ENCODE results near the gene DEPDC4. TPM values are rescaled to one million over a fixed set of nuclear protein-coding genes. Genes with fewer than 3 reads are reported as not detected.

DEPDC4 gene
- polyA plus RNA-seq, 1 donor from 2014 or later = 1.2 TPM

GRCh38 chr12:100213016-100213891 is 53.6 kb downstream of the DEPDC4 start:
- no peak overlapping the region for H3K27ac ChIP-seq (ENCODE audit: low read length)
- H3K4me2 ChIP-seq (ENCODE audit: low read length) = no peak overlapping the region
- no peak overlapping the region for H3K4me3 ChIP-seq (ENCODE audit: low read length)
- TF ChIP-seq RAD21 (conservative IDR thresholded peaks at IDR 0.05) (no peak), POLR2AphosphoS5 (IDR thresholded peaks at IDR 0.05) (no peak), MXI1 (conservative IDR thresholded peaks at IDR 0.05; ENCODE audit: poor library complexity, severe bottlenecking) (no peak), CTCF (IDR thresholded peaks at IDR 0.05; ENCODE audit: poor library complexity, severe bottlenecking) (no peak), SMC3 (conservative IDR thresholded peaks at IDR 0.05; ENCODE audit: poor library complexity) (no peak), EP300 (conservative IDR thresholded peaks at IDR 0.05; ENCODE audit: poor library complexity, severe bottlenecking) (no peak), EZH2 (IDR thresholded peaks at IDR 0.05; ENCODE audit: borderline replicate concordance, insufficient read depth, low read length, poor library complexity, severe bottlenecking) (no peak), REST (IDR thresholded peaks at IDR 0.05; ENCODE audit: borderline replicate concordance) (no peak), TAF1 (IDR thresholded peaks at IDR 0.05; ENCODE audit: low read depth) (no peak)
- peaks cover 11% of the 10 kb centered on the region for H3K36me3 ChIP-seq (ENCODE audit: insufficient read depth, low read length)
- no peak overlapping the region for H3K9ac ChIP-seq (ENCODE audit: low read length)
- H3K9me2 ChIP-seq (ENCODE audit: insufficient read depth, low read length) = no peaks in the 10 kb centered on the region
- no peaks in the 10 kb centered on the region for H3K27me3 ChIP-seq (ENCODE audit: insufficient read depth, low read depth, low read length)
- no peaks in the 10 kb centered on the region for H3F3A ChIP-seq (ENCODE audit: insufficient read depth, low read length, poor library complexity, severe bottlenecking)
- H2AFZ ChIP-seq (ENCODE audit: low read depth, low read length) = no peak overlapping the region
- H4K20me1 ChIP-seq (ENCODE audit: insufficient read depth) = no peaks in the 10 kb centered on the region
- H3K79me2 ChIP-seq (replicated peaks; ENCODE audit: insufficient read depth, low read length) = no peaks in the 10 kb centered on the region
- no peaks in the 10 kb centered on the region for H3K9me3 ChIP-seq (ENCODE audit: low read length)

- Histone ChIP-seq H3K27ac (ENCODE audit: low read length) (no peak overlapping the region), H3K79me2 (replicated peaks; ENCODE audit: insufficient read depth, low read length) (no peaks in the 10 kb centered on the region), H3K4me2 (ENCODE audit: low read length) (no peak overlapping the region), H3K36me3 (ENCODE audit: insufficient read depth, low read length) (peaks cover 11% of the 10 kb centered on the region), H2AFZ (ENCODE audit: low read depth, low read length) (no peak overlapping the region), H4K20me1 (ENCODE audit: insufficient read depth) (no peaks in the 10 kb centered on the region), H3K9ac (ENCODE audit: low read length) (no peak overlapping the region), H3K4me3 (ENCODE audit: low read length) (no peak overlapping the region), H3K27me3 (ENCODE audit: insufficient read depth, low read depth, low read length) (no peaks in the 10 kb centered on the region), H3K9me3 (ENCODE audit: low read length) (no peaks in the 10 kb centered on the region), H3F3A (ENCODE audit: insufficient read depth, low read length, poor library complexity, severe bottlenecking) (no peaks in the 10 kb centered on the region), H3K9me2 (ENCODE audit: insufficient read depth, low read length) (no peaks in the 10 kb centered on the region)
- TF ChIP-seq RAD21 (conservative IDR thresholded peaks at IDR 0.05) (no peak), EZH2 (IDR thresholded peaks at IDR 0.05; ENCODE audit: borderline replicate concordance, insufficient read depth, low read length, poor library complexity, severe bottlenecking) (no peak), EP300 (conservative IDR thresholded peaks at IDR 0.05; ENCODE audit: poor library complexity, severe bottlenecking) (no peak), SMC3 (conservative IDR thresholded peaks at IDR 0.05; ENCODE audit: poor library complexity) (no peak), TAF1 (IDR thresholded peaks at IDR 0.05; ENCODE audit: low read depth) (no peak), CTCF (IDR thresholded peaks at IDR 0.05; ENCODE audit: poor library complexity, severe bottlenecking) (no peak), POLR2AphosphoS5 (IDR thresholded peaks at IDR 0.05) (no peak), REST (IDR thresholded peaks at IDR 0.05; ENCODE audit: borderline replicate concordance) (no peak), MXI1 (conservative IDR thresholded peaks at IDR 0.05; ENCODE audit: poor library complexity, severe bottlenecking) (no peak)
Observed at GRCh38 chr12:100211698-100212097, 55.2 kb downstream of the DEPDC4 start.

Data from neural cell (in vitro differentiated cells).